Stimulated activated naive CD8-positive, alpha-beta T cell treated with anti-CD3 and anti-CD28 coated beads, Interleukin-15, amount 100 ng/mL, for 72 hours (primary cell): ENCODE results near the gene PLSCR4.
A peak's percentile ranks its signal among the peaks of the same experiment; 100 is the strongest.

Experiments used
- ATAC-seq: fragments of 150-1000 bp; cut with Tn5 transposase; 2 replicates; pipeline ENCODE4 v1.10.0; 2021; ENCODE audit warnings: mild to moderate bottlenecking, moderate library complexity
- DNase-seq, 2 donors: peaks; one replicate each; pipeline ENCODE4 v3.0.0; 2021 to 2022
- H3K27ac Mint-ChIP-seq, 2 donors: one replicate each; pipeline ENCODE4 v1.8.0; 2022; ENCODE audit warnings: mild to moderate bottlenecking in 2 of 2, mixed read lengths in 2 of 2, moderate library complexity in 2 of 2
- H3K27me3 Mint-ChIP-seq: one replicate; pipeline ENCODE4 v1.8.0; 2022; ENCODE audit warnings: mixed read lengths
- H3K4me1 Mint-ChIP-seq: one replicate; pipeline ENCODE4 v1.8.0; 2022; ENCODE audit warnings: mild to moderate bottlenecking, mixed read lengths
- H3K4me3 Mint-ChIP-seq, 2 donors: one replicate each; pipeline ENCODE4 v1.8.0; 2022; ENCODE audit warnings: mild to moderate bottlenecking in 2 of 2, mixed read lengths in 2 of 2, moderate library complexity in 1 of 2
- H3K9me3 Mint-ChIP-seq, 2 donors: one replicate each; pipeline ENCODE4 v1.8.0; 2022; ENCODE audit warnings: mixed read lengths in 2 of 2

The PLSCR4 gene

GRCh38 chr3:146222204-146223046 lies 28.5 kb downstream of the PLSCR4 start:
- Mint-ChIP-seq H3K9me3 (no peaks in the 10 kb centered on the region), H3K4me1 (no peaks in the 10 kb centered on the region), H3K4me3 (no peak overlapping the region), H3K27me3 (no peaks in the 10 kb centered on the region), H3K27ac (no peak overlapping the region)
- no peak for DNase-seq
- ATAC-seq, result no peak

GRCh38 chr3:146221276-146221675 lies 29.6 kb downstream of the PLSCR4 start:
- DNase-seq (no peak), ATAC-seq (no peak)
- Mint-ChIP-seq H3K4me1 (no peaks in the 10 kb centered on the region), H3K27me3 (no peaks in the 10 kb centered on the region), H3K27ac (no peak overlapping the region), H3K4me3 (no peak overlapping the region), H3K9me3 (no peaks in the 10 kb centered on the region)

GRCh38 chr3:146218880-146219866 lies 31.7 kb downstream of the PLSCR4 start:
- H3K4me1 Mint-ChIP-seq, result no peaks in the 10 kb centered on the region
- H3K4me3 Mint-ChIP-seq, result no peak overlapping the region
- no peak overlapping the region for H3K27ac Mint-ChIP-seq
- DNase-seq (peak; percentile 5 to 15), ATAC-seq (no peak)
- H3K27me3 Mint-ChIP-seq, result no peaks in the 10 kb centered on the region
- no peaks in the 10 kb centered on the region for H3K9me3 Mint-ChIP-seq

- no peaks in the 10 kb centered on the region for H3K27me3 Mint-ChIP-seq
- no peaks in the 10 kb centered on the region for H3K9me3 Mint-ChIP-seq
- ATAC-seq (no peak), DNase-seq (no peak)
- H3K4me1 Mint-ChIP-seq, result no peaks in the 10 kb centered on the region
- H3K27ac Mint-ChIP-seq, result no peak overlapping the region
- no peak overlapping the region for H3K4me3 Mint-ChIP-seq
Measured at GRCh38 chr3:146217324-146217723, 33.6 kb downstream of the PLSCR4 start.

- no peak overlapping the region for H3K27ac Mint-ChIP-seq
- ATAC-seq, result no peak
- no peak for DNase-seq
- no peaks in the 10 kb centered on the region for H3K9me3 Mint-ChIP-seq
- no peaks in the 10 kb centered on the region for H3K4me1 Mint-ChIP-seq
- H3K4me3 Mint-ChIP-seq, result no peak overlapping the region
- H3K27me3 Mint-ChIP-seq, result no peaks in the 10 kb centered on the region
Measured at GRCh38 chr3:146214493-146214892, 36.4 kb downstream of the PLSCR4 start.

- peaks cover 14% of the 10 kb centered on the region for H3K27me3 Mint-ChIP-seq
- no peaks in the 10 kb centered on the region for H3K9me3 Mint-ChIP-seq
- no peak for DNase-seq
- no peak overlapping the region for H3K4me3 Mint-ChIP-seq
- no peak overlapping the region for H3K27ac Mint-ChIP-seq
- no peak for ATAC-seq
- H3K4me1 Mint-ChIP-seq, result no peaks in the 10 kb centered on the region
Measured at GRCh38 chr3:146209371-146209770, 41.5 kb downstream of the PLSCR4 start.

GRCh38 chr3:146203776-146204175 lies 47.1 kb downstream of the PLSCR4 start:
- Mint-ChIP-seq H3K27me3 (peaks cover 14% of the 10 kb centered on the region), H3K4me1 (no peaks in the 10 kb centered on the region), H3K9me3 (no peaks in the 10 kb centered on the region), H3K27ac (no peak overlapping the region), H3K4me3 (no peak overlapping the region)
- ATAC-seq (no peak), DNase-seq (no peak)

GRCh38 chr3:146200461-146201220 lies 50.3 kb downstream of the PLSCR4 start:
- ATAC-seq (no peak), DNase-seq (no peak)
- H3K27ac Mint-ChIP-seq, result no peak overlapping the region
- H3K4me1 Mint-ChIP-seq, result no peaks in the 10 kb centered on the region
- H3K9me3 Mint-ChIP-seq, result no peaks in the 10 kb centered on the region
- no peaks in the 10 kb centered on the region for H3K27me3 Mint-ChIP-seq
- no peak overlapping the region for H3K4me3 Mint-ChIP-seq

GRCh38 chr3:146199762-146200161 lies 51.1 kb downstream of the PLSCR4 start:
- ATAC-seq, result no peak
- no peaks in the 10 kb centered on the region for H3K27me3 Mint-ChIP-seq
- no peaks in the 10 kb centered on the region for H3K4me1 Mint-ChIP-seq
- no peak for DNase-seq
- H3K4me3 Mint-ChIP-seq, result no peak overlapping the region
- H3K9me3 Mint-ChIP-seq, result no peaks in the 10 kb centered on the region
- no peak overlapping the region for H3K27ac Mint-ChIP-seq

GRCh38 chr3:146196789-146197188 lies 54.1 kb downstream of the PLSCR4 start:
- Mint-ChIP-seq H3K9me3 (no peaks in the 10 kb centered on the region), H3K27ac (no peak overlapping the region), H3K27me3 (no peaks in the 10 kb centered on the region), H3K4me1 (no peaks in the 10 kb centered on the region), H3K4me3 (no peak overlapping the region)
- ATAC-seq, result no peak
- no peak for DNase-seq

- H3K27me3 Mint-ChIP-seq, result no peaks in the 10 kb centered on the region
- ATAC-seq (no peak), DNase-seq (no peak)
- no peak overlapping the region for H3K4me3 Mint-ChIP-seq
- H3K9me3 Mint-ChIP-seq, result no peaks in the 10 kb centered on the region
- no peaks in the 10 kb centered on the region for H3K4me1 Mint-ChIP-seq
- H3K27ac Mint-ChIP-seq, result no peak overlapping the region
Measured at GRCh38 chr3:146195605-146196004, 55.3 kb downstream of the PLSCR4 start.

GRCh38 chr3:146195030-146195429 lies 55.9 kb downstream of the PLSCR4 start:
- no peaks in the 10 kb centered on the region for H3K4me1 Mint-ChIP-seq
- peak overlapping the region in 1 of 2 donors; percentile 37 for H3K27ac Mint-ChIP-seq
- H3K4me3 Mint-ChIP-seq, result no peak overlapping the region
- H3K9me3 Mint-ChIP-seq, result no peaks in the 10 kb centered on the region
- no peak for ATAC-seq
- DNase-seq, result no peak
- H3K27me3 Mint-ChIP-seq, result no peaks in the 10 kb centered on the region

GRCh38 chr3:146191051-146191450 lies 59.9 kb downstream of the PLSCR4 start:
- peaks cover 2% of the 10 kb centered on the region for H3K27me3 Mint-ChIP-seq
- H3K4me3 Mint-ChIP-seq, result no peak overlapping the region
- no peaks in the 10 kb centered on the region for H3K4me1 Mint-ChIP-seq
- DNase-seq, result no peak
- no peaks in the 10 kb centered on the region for H3K9me3 Mint-ChIP-seq
- no peak for ATAC-seq
- no peak overlapping the region for H3K27ac Mint-ChIP-seq

- Mint-ChIP-seq H3K4me3 (no peak overlapping the region), H3K4me1 (no peaks in the 10 kb centered on the region), H3K27me3 (peaks cover 8% of the 10 kb centered on the region), H3K9me3 (no peaks in the 10 kb centered on the region), H3K27ac (no peak overlapping the region)
- ATAC-seq (peak; percentile 73), DNase-seq (peak; percentile 3 to 11)
Measured at GRCh38 chr3:146189519-146190173, 61.3 kb downstream of the PLSCR4 start.

GRCh38 chr3:146187334-146187950 lies 63.5 kb downstream of the PLSCR4 start:
- Mint-ChIP-seq H3K4me1 (no peaks in the 10 kb centered on the region), H3K27me3 (peaks cover 8% of the 10 kb centered on the region), H3K27ac (no peak overlapping the region), H3K4me3 (no peak overlapping the region), H3K9me3 (no peaks in the 10 kb centered on the region)
- ATAC-seq (no peak), DNase-seq (no peak)
